22Rv1 (cell line): ENCODE results near the gene GTF3C4.

Source experiments
- CTCF ChIP-seq: fragments of 450-650 bp; IDR thresholded peaks from 2 replicates; pipeline ENCODE4 v1.5.1; 2017; ENCODE audit warnings: mild to moderate bottlenecking
- ZFX ChIP-seq: fragments of 450-650 bp; IDR thresholded peaks from 2 replicates; pipeline ENCODE4 v1.6.1; 2017; ENCODE audit warnings: antibody characterized with exemption, borderline replicate concordance

- TF ChIP-seq CTCF = no peak
- TF ChIP-seq ZFX = no peak
These were observed 29.0 kb upstream of the GTF3C4 start for GRCh38 chr9:132641216-132641615.
